Liver (tissue), 9 donors: ENCODE results near the gene SPHK2. TPM values are rescaled to one million over a fixed set of nuclear protein-coding genes. Genes with fewer than 3 reads are reported as not detected.
A peak's percentile ranks its signal among the peaks of the same experiment; 100 is the strongest.

Source experiments
- DNase-seq: peaks from one replicate; pipeline ENCODE4 v3.0.0-alpha.2; 2017; ENCODE audit warnings: low spot score
- H3K27ac ChIP-seq, 2 donors: one replicate each; pipeline ENCODE4 v1.7.0; 2013; ENCODE audit warnings: inconsistent platforms in 2 of 2, low read length in 2 of 2, control low read depth in 1 of 2, low read depth in 1 of 2, mild to moderate bottlenecking in 1 of 2
- H3K27me3 ChIP-seq, 4 donors: one replicate each; pipeline versions ENCODE4 v1.6.1 to v1.7.0; 2013; ENCODE audit warnings: low read length in 3 of 4, inconsistent platforms in 1 of 4, mild to moderate bottlenecking in 1 of 4, moderate library complexity in 1 of 4; ENCODE audit not compliant: control insufficient read depth in 4 of 4, insufficient read depth in 4 of 4
- H3K36me3 ChIP-seq, 4 donors: one replicate each; pipeline versions ENCODE4 v1.6.1 to v1.7.0; 2013; ENCODE audit warnings: low read length in 3 of 4, mild to moderate bottlenecking in 3 of 4, low read depth in 1 of 4, moderate library complexity in 1 of 4; ENCODE audit not compliant: control insufficient read depth in 4 of 4, insufficient read depth in 3 of 4
- H3K4me1 ChIP-seq, 4 donors: one replicate each; pipeline versions ENCODE4 v1.6.1 to v1.7.0; 2013; ENCODE audit warnings: low read length in 3 of 4, mild to moderate bottlenecking in 3 of 4, moderate library complexity in 1 of 4; ENCODE audit not compliant: control insufficient read depth in 4 of 4, insufficient read depth in 4 of 4
- H3K4me3 ChIP-seq, 3 donors: one replicate each; pipeline versions ENCODE4 v1.6.1 to v1.7.0; 2013; ENCODE audit warnings: low read length in 3 of 3, control low read depth in 1 of 3, low read depth in 1 of 3, mild to moderate bottlenecking in 1 of 3
- H3K9ac ChIP-seq, 2 donors: one replicate each; pipeline ENCODE4 v1.7.0; 2013; ENCODE audit warnings: low read length in 2 of 2, mild to moderate bottlenecking in 2 of 2, moderate library complexity in 2 of 2, control low read depth in 1 of 2, low read depth in 1 of 2
- H3K9me3 ChIP-seq, 4 donors: one replicate each; pipeline versions ENCODE4 v1.6.1 to v1.7.0; 2013; ENCODE audit warnings: low read length in 3 of 4; ENCODE audit not compliant: control insufficient read depth in 4 of 4
- ATF3 ChIP-seq: IDR thresholded peaks from 2 replicates; pipeline ENCODE4 v1.6.1; 2016; ENCODE audit warnings: antibody characterized with exemption
- CTCF ChIP-seq: fragments of 150-350 bp; IDR thresholded peaks from 2 replicates; pipeline ENCODE4 v1.5.1; 2017; ENCODE audit warnings: improper control_type of control experiment, low read depth, low read length; ENCODE audit not compliant: missing input control
- EGR1 ChIP-seq, 2 donors: IDR thresholded peaks; 2 replicates each; pipeline ENCODE4 v1.6.1; 2016 to 2018; ENCODE audit warnings: antibody characterized with exemption in 2 of 2, low read depth in 2 of 2
- FOXA1 ChIP-seq: IDR thresholded peaks from 2 replicates; pipeline ENCODE4 v1.6.1; 2016; ENCODE audit warnings: antibody characterized with exemption
- FOXA2 ChIP-seq: IDR thresholded peaks from 2 replicates; pipeline ENCODE4 v1.6.1; 2016; ENCODE audit warnings: antibody characterized with exemption
- GABPA ChIP-seq, 2 donors: IDR thresholded peaks in 1 of 2; conservative IDR thresholded peaks in 1 of 2; 2 replicates each; pipeline ENCODE4 v1.6.1; 2016; ENCODE audit warnings: antibody characterized with exemption in 2 of 2, mild to moderate bottlenecking in 1 of 2, moderate library complexity in 1 of 2
- HNF4A ChIP-seq, 2 donors: conservative IDR thresholded peaks; 2 replicates each; pipeline ENCODE4 v1.6.1; 2016; ENCODE audit warnings: antibody characterized with exemption in 2 of 2, mild to moderate bottlenecking in 2 of 2
- HNF4G ChIP-seq: IDR thresholded peaks from 2 replicates; pipeline ENCODE4 v1.6.1; 2016; ENCODE audit warnings: antibody characterized with exemption
- JUND ChIP-seq, 2 donors: IDR thresholded peaks; 2 replicates each; pipeline ENCODE4 v1.6.1; 2016; ENCODE audit warnings: antibody characterized with exemption in 2 of 2
- MAX ChIP-seq: IDR thresholded peaks from 2 replicates; pipeline ENCODE4 v1.6.1; 2016; ENCODE audit warnings: antibody characterized with exemption
- NR2F2 ChIP-seq: IDR thresholded peaks from 2 replicates; pipeline ENCODE4 v1.6.1; 2016; ENCODE audit warnings: antibody characterized with exemption
- RAD21 ChIP-seq, 2 donors: IDR thresholded peaks; 2 replicates each; pipeline ENCODE4 v1.6.1; 2016; ENCODE audit warnings: antibody characterized with exemption in 2 of 2, mild to moderate bottlenecking in 2 of 2
- RXRA ChIP-seq, 2 donors: IDR thresholded peaks; 2 replicates each; pipeline ENCODE4 v1.6.1; 2017 to 2018; ENCODE audit warnings: antibody characterized with exemption in 2 of 2, mild to moderate bottlenecking in 1 of 2
- SP1 ChIP-seq: IDR thresholded peaks from 2 replicates; pipeline ENCODE4 v1.6.1; 2018; ENCODE audit warnings: antibody characterized with exemption, mild to moderate bottlenecking
- TAF1 ChIP-seq: conservative IDR thresholded peaks from 2 replicates; pipeline ENCODE4 v1.6.1; 2016; ENCODE audit warnings: antibody characterized with exemption, mild to moderate bottlenecking
- YY1 ChIP-seq: IDR thresholded peaks from 2 replicates; pipeline ENCODE4 v1.6.1; 2016; ENCODE audit warnings: antibody characterized with exemption, mild to moderate bottlenecking
- ZBTB33 ChIP-seq: IDR thresholded peaks from 2 replicates; pipeline ENCODE4 v1.6.1; 2016; ENCODE audit warnings: antibody characterized with exemption
- WGBS: extraction: QIAGEN DNeasy Blood & Tissue Kit; methylation state at CpG from one replicate; pipeline ENCODE4 v1.1.7; 2013; 5-methylcytosine and 5-hydroxymethylcytosine counted together
- polyA plus RNA-seq, 2 donors: library from polyadenylated mRNA; stranded (reverse) in 1 of 2; unstranded in 1 of 2; fragments of 200-250 nt in 1 of 2; fragments of >200 nt in 1 of 2; fragmentation: Nextera tagmentation in 1 of 2; extraction: Ambion mirVana in 1 of 2; gene quantifications; one replicate each; pipeline versions ENCODE4 v1.2.1 to v1.2.3, GENCODE V29; 2013 to 2015
- total RNA-seq, 2 donors: library from RNA; depleted of rRNA; stranded (reverse); fragments of >200 nt; gene quantifications; one replicate each; pipeline ENCODE4 v1.2.3, GENCODE V29; 2014
- donor health status: healthy.
- donor health status: healthy.
- donor health status: healthy.
- donor health status: healthy.
- donor health status: healthy.

SPHK2 gene
- total and polyA plus RNA-seq, 4 donors: 9.6 to 17.3 (median 12.3) TPM

GRCh38 chr19:48618278-48618915, 909 bp upstream of the SPHK2 start (continued):
- TF ChIP-seq RAD21 (IDR thresholded peaks at IDR 0.05) (no peak), FOXA1 (no peak), RXRA (IDR thresholded peaks at IDR 0.05) (no peak), ATF3 (no peak)

GRCh38 chr19:48619692-48620585, 633 bp downstream of the SPHK2 start:
- H3K9me3 ChIP-seq: no peaks in the 10 kb centered on the region
- peak overlapping the region; percentile 77 to 88 for H3K9ac ChIP-seq
- TF ChIP-seq ZBTB33 (no peak), CTCF (peak; percentile 10)
- peak overlapping the region; percentile 55 to 73 (median 71) for H3K4me3 ChIP-seq
- no peak for DNase-seq
- peaks cover 12 to 24% (median 18%) of the 10 kb centered on the region in 4 donors for H3K36me3 ChIP-seq
- H3K27ac ChIP-seq: peak overlapping the region; percentile 85 to 93
- H3K4me1 ChIP-seq: peaks cover 8 to 54% (median 37%) of the 10 kb centered on the region in 4 donors
- no peaks in the 10 kb centered on the region for H3K27me3 ChIP-seq
- WGBS: 33% methylated on average over 6 of the region's 6 CpGs

- WGBS: 47% methylated on average over 8 of the region's 8 CpGs
- no peaks in the 10 kb centered on the region for H3K36me3 ChIP-seq
- no peaks in the 10 kb centered on the region for H3K9me3 ChIP-seq
- peak overlapping the region in 1 of 3 donors; percentile 60 for H3K4me3 ChIP-seq
- H3K9ac ChIP-seq: peak overlapping the region; percentile 42 to 66
- TF ChIP-seq HNF4G: no peak
- no peak for TF ChIP-seq GABPA (IDR thresholded peaks at IDR 0.05 in 1 of 2, conservative IDR thresholded peaks at IDR 0.05 in 1 of 2)
- no peak for TF ChIP-seq ATF3
- no peak for TF ChIP-seq JUND (IDR thresholded peaks at IDR 0.05)
- no peak for TF ChIP-seq RXRA (IDR thresholded peaks at IDR 0.05)
- TF ChIP-seq YY1: no peak
- TF ChIP-seq FOXA2: no peak
- TF ChIP-seq SP1: no peak
- TF ChIP-seq TAF1: no peak
- TF ChIP-seq EGR1 (IDR thresholded peaks at IDR 0.05; ENCODE audit: low read depth in 2 of 2): no peak
- no peak for TF ChIP-seq ZBTB33
- no peak for TF ChIP-seq MAX
- TF ChIP-seq RAD21 (IDR thresholded peaks at IDR 0.05): no peak
- no peak for TF ChIP-seq CTCF
- no peak for TF ChIP-seq HNF4A (conservative IDR thresholded peaks at IDR 0.05)
- TF ChIP-seq NR2F2: no peak
- TF ChIP-seq FOXA1: no peak
- H3K27ac ChIP-seq: peak overlapping the region; percentile 58 to 76
- peaks cover 8 to 60% (median 45%) of the 10 kb centered on the region in 4 donors for H3K4me1 ChIP-seq
- DNase-seq: peak; percentile 35
- H3K27me3 ChIP-seq: no peaks in the 10 kb centered on the region
Measured at GRCh38 chr19:48623556-48624066, 4.3 kb downstream of the SPHK2 start.
